ENCODE results near the gene PRRG3. TPM values are rescaled to one million over a fixed set of nuclear protein-coding genes. Genes with fewer than 3 reads are reported as not detected.
A peak's percentile ranks its signal among the peaks of the same experiment; 100 is the strongest.

The PRRG3 gene
- total and polyA plus RNA-seq, 4 donors = 0.49 to 2.8 TPM; not detected in 2

DNA sequence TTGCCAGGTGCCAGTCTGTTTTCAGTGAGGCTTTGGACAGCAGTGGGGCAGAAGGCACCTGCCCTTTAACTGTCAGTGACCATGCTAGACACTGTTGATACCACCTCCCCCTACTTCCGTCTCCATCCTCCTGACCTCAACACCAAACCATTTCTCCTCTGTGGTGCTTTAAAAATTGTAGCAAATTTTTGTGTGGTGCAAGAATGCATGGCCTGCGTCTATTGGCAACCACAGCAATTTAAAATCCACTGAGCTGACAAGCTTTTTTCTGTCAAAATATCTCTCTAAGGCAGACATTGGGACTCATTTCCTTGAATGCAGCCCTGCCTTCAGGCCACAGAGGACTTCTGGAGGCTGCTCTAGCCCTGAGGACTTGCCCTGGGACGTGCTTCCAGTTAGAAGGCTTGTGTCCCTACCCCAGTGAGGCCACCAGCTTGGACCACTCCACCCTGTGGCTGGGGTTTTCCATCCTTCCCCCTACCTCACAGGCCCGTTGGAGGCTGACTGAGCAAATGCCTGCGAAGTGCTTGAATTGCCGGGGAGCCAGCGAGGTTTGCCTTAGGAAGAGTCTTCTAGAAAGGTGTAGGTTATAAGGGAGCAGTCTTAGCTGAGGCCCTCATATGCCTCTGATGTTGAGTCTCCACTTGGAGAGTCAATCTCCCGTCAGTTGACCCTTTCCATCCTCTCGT, 6.9 kb downstream of the PRRG3 start:
- no peak overlapping the region for H3K4me3 ChIP-seq (ENCODE audit: low read length in 2 of 2)
- no peak for ATAC-seq (ENCODE audit: low FRiP score)
- H3K27ac ChIP-seq (ENCODE audit: low read depth in 1 of 2, low read length in 2 of 2) = no peak overlapping the region
- intact Hi-C loops (cut with DNase I) = no loop called here
- H3K27me3 ChIP-seq (ENCODE audit: control insufficient read depth in 1 of 2, insufficient read depth in 2 of 2, low read length in 1 of 2) = no peaks in the 10 kb centered on the region
- H3K9me3 ChIP-seq (ENCODE audit: control insufficient read depth, low read length) = no peaks in the 10 kb centered on the region
- WGBS, 2 donors = 72 to 78% methylated on average over 9 of the region's 9 CpGs
- no peaks in the 10 kb centered on the region for H3K36me3 ChIP-seq (ENCODE audit: control insufficient read depth in 1 of 2, insufficient read depth in 2 of 2, low read length in 1 of 2)
- DNase-seq = no peak
- H3K4me1 ChIP-seq (ENCODE audit: control insufficient read depth in 1 of 2, insufficient read depth in 2 of 2, low read length in 2 of 2) = no peaks in the 10 kb centered on the region

DNA sequence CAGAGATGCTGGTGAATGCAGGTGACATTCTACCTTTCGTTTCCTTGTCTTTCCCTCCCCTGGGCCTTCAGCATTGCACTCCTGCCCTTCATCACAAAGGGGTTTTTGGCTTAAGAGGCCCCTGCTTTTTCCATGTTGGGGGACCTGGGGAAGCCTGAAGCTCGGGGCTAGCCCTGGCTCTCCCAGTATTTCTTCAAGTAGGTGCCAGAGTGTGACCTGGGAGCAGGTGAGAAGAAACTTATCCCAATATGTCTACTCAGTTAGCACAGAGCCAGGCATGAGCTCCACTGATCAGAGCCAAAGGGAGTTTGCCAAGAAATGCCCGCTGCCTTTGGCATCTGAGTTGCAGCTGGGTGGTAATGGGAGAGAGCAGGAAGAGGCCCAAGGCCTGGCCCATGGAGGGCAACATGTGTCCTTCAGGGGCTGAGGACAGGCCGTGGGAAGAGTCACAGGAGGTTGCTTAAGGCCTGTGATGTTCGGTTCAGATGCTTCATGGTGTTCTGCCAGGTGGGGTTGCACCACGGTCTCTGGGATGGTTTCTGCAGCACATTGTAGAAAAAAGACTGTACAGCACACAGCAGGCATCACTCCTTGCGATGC, 7.6 kb downstream of the PRRG3 start:
- ATAC-seq (ENCODE audit: low FRiP score) (no peak), DNase-seq (peak in 1 of 2 donors; percentile 41)
- intact Hi-C loops (cut with DNase I) = no loop called here
- 53 to 69% methylated on average over 7 of the region's 7 CpGs for WGBS, 2 donors
- Histone ChIP-seq H3K27ac (ENCODE audit: low read depth in 1 of 2, low read length in 2 of 2) (no peak overlapping the region), H3K36me3 (ENCODE audit: control insufficient read depth in 1 of 2, insufficient read depth in 2 of 2, low read length in 1 of 2) (no peaks in the 10 kb centered on the region), H3K27me3 (ENCODE audit: control insufficient read depth in 1 of 2, insufficient read depth in 2 of 2, low read length in 1 of 2) (no peaks in the 10 kb centered on the region), H3K9me3 (ENCODE audit: control insufficient read depth, low read length) (no peaks in the 10 kb centered on the region), H3K4me1 (ENCODE audit: control insufficient read depth in 1 of 2, insufficient read depth in 2 of 2, low read length in 2 of 2) (no peaks in the 10 kb centered on the region), H3K4me3 (ENCODE audit: low read length in 2 of 2) (no peak overlapping the region)

DNA sequence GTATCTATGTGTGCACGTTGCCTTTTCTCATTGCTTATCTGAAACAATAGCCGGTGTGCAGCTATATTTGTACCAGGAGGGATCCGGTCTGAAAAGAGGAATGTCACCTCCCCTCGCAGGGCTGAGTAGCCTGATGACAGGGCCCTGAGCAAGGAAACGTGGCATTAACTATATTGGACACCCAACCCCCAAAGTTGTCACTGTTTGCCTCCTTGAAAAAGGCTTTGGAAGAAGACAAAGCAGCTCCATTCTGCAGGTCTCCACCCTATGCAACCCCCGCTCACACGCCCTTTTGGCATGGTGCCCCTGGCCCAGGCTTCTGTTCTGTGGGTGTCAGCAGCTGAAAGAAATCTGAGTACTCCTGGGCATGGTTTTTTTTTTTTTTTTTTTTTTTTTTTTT, 8.2 kb downstream of the PRRG3 start:
- H3K4me3 ChIP-seq (ENCODE audit: low read length in 2 of 2) = no peak overlapping the region
- H3K27ac ChIP-seq (ENCODE audit: low read depth in 1 of 2, low read length in 2 of 2) = no peak overlapping the region
- H3K36me3 ChIP-seq (ENCODE audit: control insufficient read depth in 1 of 2, insufficient read depth in 2 of 2, low read length in 1 of 2) = no peaks in the 10 kb centered on the region
- whole genome bisulfite sequencing, 2 donors = 11 to 35% methylated on average over 7 of the region's 7 CpGs
- ATAC-seq (ENCODE audit: low FRiP score) (no peak), DNase-seq (peak in 1 of 2 donors; percentile 78)
- no peaks in the 10 kb centered on the region for H3K9me3 ChIP-seq (ENCODE audit: control insufficient read depth, low read length)
- intact Hi-C loops (cut with DNase I) = no loop called here
- no peaks in the 10 kb centered on the region for H3K4me1 ChIP-seq (ENCODE audit: control insufficient read depth in 1 of 2, insufficient read depth in 2 of 2, low read length in 2 of 2)
- H3K27me3 ChIP-seq (ENCODE audit: control insufficient read depth in 1 of 2, insufficient read depth in 2 of 2, low read length in 1 of 2) = no peaks in the 10 kb centered on the region

DNA sequence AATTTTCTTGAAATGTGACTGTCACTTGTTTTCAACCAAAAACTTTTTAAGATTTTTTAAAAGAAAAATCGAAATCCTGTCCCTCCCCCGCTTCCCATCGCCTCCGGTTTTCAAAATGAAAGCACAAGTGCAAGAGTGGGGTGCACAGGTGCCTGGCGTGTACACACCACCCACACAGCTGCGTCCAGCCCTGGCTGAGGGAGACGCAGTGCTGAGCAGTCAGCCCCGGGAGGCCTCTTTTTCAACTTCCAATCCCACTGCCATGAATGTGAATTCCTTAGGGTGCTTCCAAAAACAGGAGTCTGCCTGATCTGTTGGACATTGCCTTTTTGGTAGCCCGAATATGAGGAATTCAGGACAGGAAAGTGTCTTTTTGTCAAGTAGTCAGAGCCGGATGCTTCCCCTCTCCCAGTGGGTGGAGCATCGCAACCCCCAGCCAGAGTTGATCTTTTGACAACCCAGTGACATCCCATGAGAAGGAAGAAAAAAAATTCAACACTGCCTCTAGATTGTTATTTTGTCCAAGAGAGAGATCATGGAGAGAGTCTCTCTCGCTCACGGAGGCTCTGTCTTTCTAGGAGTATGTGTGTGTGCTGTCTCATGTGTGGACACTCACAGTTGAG, 8.9 kb downstream of the PRRG3 start:
- Histone ChIP-seq H3K27ac (ENCODE audit: low read depth in 1 of 2, low read length in 2 of 2) (no peak overlapping the region), H3K27me3 (ENCODE audit: control insufficient read depth in 1 of 2, insufficient read depth in 2 of 2, low read length in 1 of 2) (no peaks in the 10 kb centered on the region), H3K4me1 (ENCODE audit: control insufficient read depth in 1 of 2, insufficient read depth in 2 of 2, low read length in 2 of 2) (no peaks in the 10 kb centered on the region), H3K9me3 (ENCODE audit: control insufficient read depth, low read length) (no peaks in the 10 kb centered on the region), H3K36me3 (ENCODE audit: control insufficient read depth in 1 of 2, insufficient read depth in 2 of 2, low read length in 1 of 2) (no peaks in the 10 kb centered on the region), H3K4me3 (ENCODE audit: low read length in 2 of 2) (no peak overlapping the region)
- WGBS, 2 donors = 69 to 75% methylated on average over 13 of the region's 13 CpGs
- intact Hi-C loops (cut with DNase I) = no loop called here
- DNase-seq (no peak), ATAC-seq (ENCODE audit: low FRiP score) (no peak)

DNA sequence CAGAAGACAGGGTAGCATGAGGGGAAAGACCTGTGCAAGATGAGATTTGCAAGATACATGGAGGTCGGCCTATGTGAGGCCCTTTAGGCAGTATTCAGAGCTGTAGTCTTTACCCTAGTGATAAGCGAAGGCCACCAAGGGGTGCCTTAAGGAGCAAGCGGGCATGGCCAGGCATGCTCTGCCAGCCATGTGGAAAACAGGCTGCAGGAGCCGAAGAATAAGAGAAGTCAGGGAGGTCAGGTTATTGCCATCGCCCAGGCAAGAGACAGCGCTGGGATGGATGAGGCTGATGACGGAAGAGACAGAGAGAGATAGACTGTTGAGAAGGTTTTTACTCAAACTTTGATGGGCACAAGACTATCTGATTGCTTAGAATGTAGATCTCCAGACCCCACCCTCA, 13.6 kb downstream of the PRRG3 start:
- Histone ChIP-seq H3K36me3 (ENCODE audit: control insufficient read depth in 1 of 2, insufficient read depth in 2 of 2, low read length in 1 of 2) (no peaks in the 10 kb centered on the region), H3K27ac (ENCODE audit: low read depth in 1 of 2, low read length in 2 of 2) (no peak overlapping the region), H3K9me3 (ENCODE audit: control insufficient read depth, low read length) (no peaks in the 10 kb centered on the region), H3K4me3 (ENCODE audit: low read length in 2 of 2) (no peak overlapping the region), H3K27me3 (ENCODE audit: control insufficient read depth in 1 of 2, insufficient read depth in 2 of 2, low read length in 1 of 2) (no peaks in the 10 kb centered on the region), H3K4me1 (ENCODE audit: control insufficient read depth in 1 of 2, insufficient read depth in 2 of 2, low read length in 2 of 2) (no peaks in the 10 kb centered on the region)
- intact Hi-C loops (cut with DNase I) = no loop called here
- ATAC-seq (ENCODE audit: low FRiP score) (no peak), DNase-seq (no peak)
- 82 to 85% methylated on average over 7 of the region's 7 CpGs for WGBS, 2 donors

DNA sequence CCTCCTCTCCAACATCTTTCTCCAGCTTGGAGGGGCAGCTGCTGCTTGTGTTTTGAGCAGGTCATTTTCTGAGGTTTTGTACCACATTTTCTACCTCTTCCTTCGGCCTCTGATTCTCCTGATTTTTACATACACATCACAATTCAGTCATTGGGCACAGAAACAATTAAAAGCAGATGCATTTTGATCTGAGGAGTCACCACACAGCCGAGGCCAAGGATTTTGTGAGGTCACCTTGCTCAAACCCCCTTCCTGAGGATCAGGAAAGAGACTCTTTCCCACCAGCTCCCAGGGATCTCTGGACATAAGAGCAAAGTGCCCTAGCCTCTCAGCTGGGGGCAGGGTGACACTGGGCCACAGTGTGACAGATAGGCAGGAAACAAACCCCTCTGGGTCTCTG, 15.2 kb downstream of the PRRG3 start:
- Histone ChIP-seq H3K27me3 (ENCODE audit: control insufficient read depth in 1 of 2, insufficient read depth in 2 of 2, low read length in 1 of 2) (no peaks in the 10 kb centered on the region), H3K9me3 (ENCODE audit: control insufficient read depth, low read length) (no peaks in the 10 kb centered on the region), H3K4me3 (ENCODE audit: low read length in 2 of 2) (no peak overlapping the region), H3K4me1 (ENCODE audit: control insufficient read depth in 1 of 2, insufficient read depth in 2 of 2, low read length in 2 of 2) (no peaks in the 10 kb centered on the region), H3K27ac (ENCODE audit: low read depth in 1 of 2, low read length in 2 of 2) (no peak overlapping the region), H3K36me3 (ENCODE audit: control insufficient read depth in 1 of 2, insufficient read depth in 2 of 2, low read length in 1 of 2) (no peaks in the 10 kb centered on the region)
- intact Hi-C loops (cut with DNase I) = no loop called here
- ATAC-seq (ENCODE audit: low FRiP score) (no peak), DNase-seq (peak in 1 of 2 donors; percentile 49)
- WGBS, 2 donors = 58 to 79% methylated on average over 2 of the region's 2 CpGs

DNA sequence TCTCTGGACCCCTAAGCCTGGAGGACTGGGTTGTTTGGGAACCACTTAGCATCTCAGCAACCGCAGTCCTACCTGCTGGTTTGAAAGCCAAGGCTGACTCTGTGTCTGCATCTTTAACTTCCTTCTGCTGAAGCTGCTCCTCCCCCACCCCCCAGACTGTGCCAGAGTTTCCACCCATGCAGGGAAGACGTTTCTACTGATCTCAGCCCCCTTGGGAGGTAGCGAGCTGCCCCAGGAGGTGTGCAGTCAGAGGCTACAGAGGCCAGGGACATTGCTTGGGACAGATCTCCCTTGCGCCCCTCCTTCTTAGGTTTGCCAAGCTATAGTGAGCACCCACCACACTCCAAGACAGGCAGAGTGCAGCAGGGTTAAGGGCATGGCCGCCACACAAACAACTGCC, 15.9 kb downstream of the PRRG3 start:
- ATAC-seq (ENCODE audit: low FRiP score) (no peak), DNase-seq (peak in 1 of 2 donors; percentile 41)
- 50 to 67% methylated on average over 5 of the region's 5 CpGs for WGBS, 2 donors
- Histone ChIP-seq H3K4me3 (ENCODE audit: low read length in 2 of 2) (no peak overlapping the region), H3K4me1 (ENCODE audit: control insufficient read depth in 1 of 2, insufficient read depth in 2 of 2, low read length in 2 of 2) (no peaks in the 10 kb centered on the region), H3K27me3 (ENCODE audit: control insufficient read depth in 1 of 2, insufficient read depth in 2 of 2, low read length in 1 of 2) (no peaks in the 10 kb centered on the region), H3K9me3 (ENCODE audit: control insufficient read depth, low read length) (no peaks in the 10 kb centered on the region), H3K36me3 (ENCODE audit: control insufficient read depth in 1 of 2, insufficient read depth in 2 of 2, low read length in 1 of 2) (no peaks in the 10 kb centered on the region), H3K27ac (ENCODE audit: low read depth in 1 of 2, low read length in 2 of 2) (no peak overlapping the region)
- intact Hi-C loops (cut with DNase I) = no loop called here

DNA sequence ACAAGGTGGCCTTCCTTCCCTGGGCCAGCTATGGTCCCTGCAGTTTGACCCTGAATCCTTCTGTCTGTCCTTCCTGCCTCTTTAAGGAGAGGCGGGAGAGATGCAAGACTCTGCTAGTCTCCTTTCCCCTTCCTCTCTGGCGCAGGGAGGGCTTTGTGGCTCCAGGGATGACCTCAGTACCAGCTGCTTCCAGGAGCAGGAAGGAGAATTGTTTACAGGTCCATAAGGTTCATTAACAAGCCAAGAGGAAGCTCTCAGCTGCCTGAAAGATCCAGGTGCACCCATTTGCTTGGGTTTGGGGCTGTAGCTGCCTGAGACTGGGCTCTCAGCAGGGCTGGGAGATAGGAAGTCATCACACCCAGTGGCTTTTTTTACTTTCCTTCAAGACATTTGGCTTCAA, 16.5 kb downstream of the PRRG3 start:
- H3K27me3 ChIP-seq (ENCODE audit: control insufficient read depth in 1 of 2, insufficient read depth in 2 of 2, low read length in 1 of 2) = no peaks in the 10 kb centered on the region
- intact Hi-C loops (cut with DNase I) = no loop called here
- ATAC-seq (ENCODE audit: low FRiP score) = no peak

DNA sequence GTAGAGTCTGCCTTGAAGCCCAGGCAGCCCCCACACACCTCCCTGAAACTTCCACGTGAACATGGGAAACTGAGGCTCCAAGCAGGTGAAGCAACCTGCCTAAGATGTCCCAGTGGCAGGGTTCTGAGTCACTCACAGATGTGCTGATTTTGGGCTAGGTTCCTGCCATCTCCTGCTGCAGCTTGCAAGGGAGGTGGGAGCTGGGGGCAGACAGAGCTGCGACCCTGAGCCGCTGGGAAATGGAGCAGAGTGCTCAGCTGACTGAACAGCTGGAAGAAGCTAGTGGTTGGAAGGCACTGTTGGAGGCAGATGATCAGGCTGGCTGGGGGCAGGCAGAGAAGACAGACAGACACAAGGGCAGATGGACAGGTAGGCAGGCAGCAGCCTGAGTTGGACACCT, 17.0 kb downstream of the PRRG3 start:
- H3K4me1 ChIP-seq (ENCODE audit: control insufficient read depth in 1 of 2, insufficient read depth in 2 of 2, low read length in 2 of 2) = no peaks in the 10 kb centered on the region
- WGBS, 2 donors = 64 to 76% methylated on average over 3 of the region's 3 CpGs
- H3K27ac ChIP-seq (ENCODE audit: low read depth in 1 of 2, low read length in 2 of 2) = no peak overlapping the region
- H3K36me3 ChIP-seq (ENCODE audit: control insufficient read depth in 1 of 2, insufficient read depth in 2 of 2, low read length in 1 of 2) = no peaks in the 10 kb centered on the region
- intact Hi-C loops (cut with DNase I) = no loop called here
- DNase-seq (peak in 1 of 2 donors; percentile 60), ATAC-seq (ENCODE audit: low FRiP score) (no peak)
- no peaks in the 10 kb centered on the region for H3K27me3 ChIP-seq (ENCODE audit: control insufficient read depth in 1 of 2, insufficient read depth in 2 of 2, low read length in 1 of 2)
- no peak overlapping the region for H3K4me3 ChIP-seq (ENCODE audit: low read length in 2 of 2)
- no peaks in the 10 kb centered on the region for H3K9me3 ChIP-seq (ENCODE audit: control insufficient read depth, low read length)

More for the DNA sequence above, 16.5 kb downstream of the PRRG3 start:
- Histone ChIP-seq H3K36me3 (ENCODE audit: control insufficient read depth in 1 of 2, insufficient read depth in 2 of 2, low read length in 1 of 2) (no peaks in the 10 kb centered on the region), H3K4me3 (ENCODE audit: low read length in 2 of 2) (no peak overlapping the region), H3K27ac (ENCODE audit: low read depth in 1 of 2, low read length in 2 of 2) (no peak overlapping the region), H3K9me3 (ENCODE audit: control insufficient read depth, low read length) (no peaks in the 10 kb centered on the region), H3K4me1 (ENCODE audit: control insufficient read depth in 1 of 2, insufficient read depth in 2 of 2, low read length in 2 of 2) (no peaks in the 10 kb centered on the region)
- DNase-seq = peak in 1 of 2 donors; percentile 23
- 17 to 18% methylated on average over 2 of the region's 2 CpGs for WGBS, 2 donors
